Gastrocnemius medialis (tissue), 4 donors: ENCODE results near the gene STK17B.

Experiments used
- CTCF ChIP-seq, 5 experiments: fragments of 450-650 bp in 3 of 5; fragments of 200-600 bp in 2 of 5; sonication (generic) in 2 of 5; IDR thresholded peaks in 4 of 5; conservative IDR thresholded peaks in 1 of 5; 1 replicate in 4 of 5; 2 replicates in 1 of 5; pipeline ENCODE4 v1.5.1; 2016 to 2019; ENCODE audit warnings: antibody characterized with exemption in 5 of 5, mild to moderate bottlenecking in 3 of 5, moderate library complexity in 3 of 5
- POLR2A ChIP-seq, 2 donors: fragments of 450-650 bp; IDR thresholded peaks; one replicate each; pipeline ENCODE4 v1.6.1; 2017; ENCODE audit warnings: antibody characterized with exemption in 2 of 2, mild to moderate bottlenecking in 2 of 2, moderate library complexity in 2 of 2

- TF ChIP-seq CTCF (IDR thresholded peaks at IDR 0.05 in 4 of 5, conservative IDR thresholded peaks at IDR 0.05 in 1 of 5): no peak
- no peak for TF ChIP-seq POLR2A (IDR thresholded peaks at IDR 0.05)
Measured at GRCh38 chr2:196169516-196169915, 1.9 kb downstream of the STK17B start.
